CD4-positive, alpha-beta T cell (primary cell): ENCODE results near the gene SVBP. TPM values are rescaled to one million over a fixed set of nuclear protein-coding genes. Genes with fewer than 3 reads are reported as not detected.

Experiments used
- ATAC-seq: fragments of 200-7000 bp; cut with Tn5 transposase; one replicate; pipeline ENCODE4 v1.10.0; 2022; ENCODE audit warnings: mild to moderate bottlenecking; ENCODE audit not compliant: poor library complexity
- CTCF ChIA-PET: fragments of 350-600 bp; sonication (Branson Sonifier 250); formaldehyde crosslinking; loops from one replicate; lab custom pipeline; 2021; ENCODE audit warnings: antibody characterized with exemption, inconsistent platforms; lab: Charles Lee
- POLR2A ChIA-PET: fragments of 350-600 bp; sonication (Branson Sonifier 250); formaldehyde crosslinking; loops from one replicate; lab custom pipeline; 2021; ENCODE audit warnings: antibody characterized with exemption, inconsistent platforms; lab: Charles Lee
- DNase-seq, 14 experiments: peaks; one replicate each; pipeline ENCODE4 v3.0.0-alpha.2; 2013 to 2020; ENCODE audit warnings: mixed read lengths in 2 of 14
- H3K27ac ChIP-seq, 2 donors: one replicate each; pipeline versions ENCODE4 v1.5.1 to v1.7.0; 2013; ENCODE audit warnings: low read length in 2 of 2, low read depth in 1 of 2, mild to moderate bottlenecking in 1 of 2
- H3K27me3 ChIP-seq, 2 experiments: 1 replicate in 1 of 2; 2 replicates in 1 of 2; pipeline versions ENCODE4 v1.6.1 to v1.7.0; 2013; ENCODE audit warnings: low read length in 2 of 2, control low read depth in 1 of 2, mild to moderate bottlenecking in 1 of 2, moderate library complexity in 1 of 2; ENCODE audit not compliant: insufficient read depth in 2 of 2, control insufficient read depth in 1 of 2
- H3K36me3 ChIP-seq: one replicate; pipeline ENCODE4 v1.6.1; 2013; ENCODE audit warnings: low read length, control low read depth; ENCODE audit not compliant: insufficient read depth
- H3K4me1 ChIP-seq: one replicate; pipeline ENCODE4 v1.6.1; 2013; ENCODE audit warnings: low read length, control low read depth; ENCODE audit not compliant: insufficient read depth
- H3K4me3 ChIP-seq: one replicate; pipeline ENCODE4 v1.5.1; 2013; ENCODE audit warnings: mild to moderate bottlenecking, low read length, moderate library complexity
- H3K9me3 ChIP-seq, 2 experiments: 1 replicate in 1 of 2; 2 replicates in 1 of 2; pipeline versions ENCODE4 v1.6.1 to v1.7.0; 2013; ENCODE audit warnings: low read length in 2 of 2, mild to moderate bottlenecking in 2 of 2, control low read depth in 1 of 2, moderate library complexity in 1 of 2; ENCODE audit not compliant: control insufficient read depth in 1 of 2, insufficient read depth in 1 of 2
- H3K27ac Mint-ChIP-seq: one replicate; pipeline ENCODE4 v1.8.0; 2020; ENCODE audit warnings: mixed read lengths
- H3K27me3 Mint-ChIP-seq: one replicate; pipeline ENCODE4 v1.8.0; 2021; ENCODE audit warnings: mixed read lengths
- H3K36me3 Mint-ChIP-seq: one replicate; pipeline ENCODE4 v1.8.0; 2021; ENCODE audit warnings: low read depth, mixed read lengths
- H3K4me1 Mint-ChIP-seq: one replicate; pipeline ENCODE4 v1.8.0; 2021; ENCODE audit warnings: low read depth, mixed read lengths
- H3K4me3 Mint-ChIP-seq: one replicate; pipeline ENCODE4 v1.8.0; 2020; ENCODE audit warnings: mild to moderate bottlenecking, mixed read lengths
- H3K9me3 Mint-ChIP-seq: one replicate; pipeline ENCODE4 v1.8.0; 2020; ENCODE audit warnings: mixed read lengths
- intact Hi-C, 2 experiments: fragments of 100-400 bp; cut with DNase I in 1 of 2; cut with micrococcal nuclease in 1 of 2; formaldehyde crosslinking; loops; one replicate each; pipeline versions ENCODE4 v1.15.1 to v1.9.0; 2023 to 2025; cut with DNase I, micrococcal nuclease
- polyA plus RNA-seq, 2 donors: library from polyadenylated mRNA; unstranded; fragments of 120-200 nt; gene quantifications; one replicate each; pipeline ENCODE4 v1.2.1, GENCODE V29; 2013
- total RNA-seq, 174 experiments: library from RNA in 2 of 174; stranded (reverse) in 2 of 174; gene quantifications; one replicate each; pipeline ENCODE4 v1.2.3 and lab custom pipeline; 2021 to 2026
- TF ChIP-seq, protein P1 (sequence below): fragments of 200-600 bp; IDR thresholded peaks from one replicate; pipeline ENCODE4 v1.8.0; 2022; ENCODE audit warnings: antibody characterized with exemption, mild to moderate bottlenecking

SVBP gene, protein sequence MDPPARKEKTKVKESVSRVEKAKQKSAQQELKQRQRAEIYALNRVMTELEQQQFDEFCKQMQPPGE
- total RNA-seq (10 to 100 TPM; 19.2 to 21.3 TPM), total RNA-seq (lab: John Stamatoyannopoulos, UW) (3.0 to 19.7 (median 8.1) reads per million in 172 experiments)
- polyA plus RNA-seq (2013, experiment 1 of 2) = 29.3 TPM
- 29.0 TPM for polyA plus RNA-seq (2013, experiment 2 of 2)

DNA sequence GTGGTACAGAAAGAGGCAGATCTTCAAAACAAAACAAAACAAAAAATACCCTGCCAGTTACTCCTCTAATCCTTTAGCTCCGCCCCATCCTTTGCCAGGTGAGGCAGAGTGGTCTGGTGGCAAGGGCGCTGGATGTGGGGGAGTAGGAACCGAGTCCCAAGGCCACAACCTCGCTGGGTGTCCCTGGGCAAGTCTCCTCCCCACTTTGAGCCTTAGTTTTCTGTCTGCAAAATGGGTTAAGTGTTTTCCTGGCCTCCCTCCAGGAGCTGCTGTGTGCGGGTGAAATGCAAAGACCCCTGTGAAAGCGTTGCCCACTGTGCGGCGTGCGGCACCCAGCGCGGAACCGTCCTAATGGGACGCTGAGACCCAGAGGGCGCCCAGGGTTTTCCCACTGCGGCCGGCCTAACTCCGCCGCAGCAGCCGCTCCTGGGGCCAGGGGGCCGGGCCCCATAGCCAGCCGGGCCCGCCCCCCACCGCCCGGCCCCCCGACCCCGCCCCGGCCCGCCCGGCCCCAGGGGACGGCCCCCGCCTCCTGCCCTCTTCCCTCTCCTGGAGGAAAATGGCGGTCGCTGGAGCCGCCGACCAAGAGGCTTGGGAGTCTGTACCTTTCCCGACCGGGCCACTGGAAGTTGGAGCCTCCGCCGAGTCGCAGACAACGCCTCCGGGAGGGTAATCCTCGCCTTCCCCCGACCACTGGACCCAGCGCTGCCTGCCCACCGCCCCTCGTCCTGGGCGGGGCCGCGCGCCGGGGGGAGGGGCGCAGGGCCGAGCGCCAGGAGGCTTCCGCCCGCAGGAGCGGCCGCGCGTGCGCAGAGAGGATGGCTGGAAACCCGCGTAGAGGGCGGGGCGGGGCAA is at the start of gene SVBP, which contains the start of gene ERMAP:
Gene SVBP, minus strand, starts transcription at position 813 of the 855 bp plus-strand sequence. CDS start 853 bp downstream, outside the sequence.
Gene ERMAP, plus strand, starts transcription at position 538 of the 855 bp plus-strand sequence. CDS start 13,327 bp downstream, outside the sequence.
- no peaks in the 10 kb centered on the region for H3K27me3 Mint-ChIP-seq

DNA sequence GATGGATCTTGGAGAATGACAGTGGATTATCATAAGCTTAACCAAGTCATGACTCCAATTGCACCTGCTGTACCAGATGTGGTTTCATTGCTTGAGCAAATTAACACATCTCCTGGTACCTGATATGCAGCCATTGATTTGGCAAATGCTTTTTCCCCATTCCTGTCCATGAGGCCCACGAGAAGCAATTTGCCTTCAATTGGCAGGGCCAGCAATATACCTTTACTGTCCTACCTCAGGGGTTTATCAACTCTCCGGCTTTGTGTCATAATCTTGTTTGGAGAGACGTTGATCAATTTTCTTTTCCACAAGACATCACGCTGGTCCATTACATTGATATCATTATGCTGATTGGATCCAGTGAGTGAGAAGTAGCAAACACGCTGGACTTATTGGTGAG is 49.4 kb upstream of the SVBP start:
- H3K4me1 ChIP-seq = no peaks in the 10 kb centered on the region
- ChIA-PET POLR2A (no interaction called here), CTCF (no interaction called here)
- Mint-ChIP-seq H3K4me3 (no peak overlapping the region), H3K36me3 (no peaks in the 10 kb centered on the region), H3K27ac (no peak overlapping the region), H3K4me1 (no peaks in the 10 kb centered on the region), H3K27me3 (peaks cover 17% of the 10 kb centered on the region), H3K9me3 (no peaks in the 10 kb centered on the region)
- no peaks in the 10 kb centered on the region for H3K36me3 ChIP-seq
- DNase-seq (no peak), ATAC-seq (no peak)
- peaks cover 0 to 3% of the 10 kb centered on the region in 2 experiments for H3K27me3 ChIP-seq
- H3K27ac ChIP-seq = no peak overlapping the region
- intact Hi-C loops = no loop called here
- peaks cover 0 to 5% of the 10 kb centered on the region in 2 experiments for H3K9me3 ChIP-seq
- H3K4me3 ChIP-seq = no peak overlapping the region
- TF ChIP-seq, protein P1, sequence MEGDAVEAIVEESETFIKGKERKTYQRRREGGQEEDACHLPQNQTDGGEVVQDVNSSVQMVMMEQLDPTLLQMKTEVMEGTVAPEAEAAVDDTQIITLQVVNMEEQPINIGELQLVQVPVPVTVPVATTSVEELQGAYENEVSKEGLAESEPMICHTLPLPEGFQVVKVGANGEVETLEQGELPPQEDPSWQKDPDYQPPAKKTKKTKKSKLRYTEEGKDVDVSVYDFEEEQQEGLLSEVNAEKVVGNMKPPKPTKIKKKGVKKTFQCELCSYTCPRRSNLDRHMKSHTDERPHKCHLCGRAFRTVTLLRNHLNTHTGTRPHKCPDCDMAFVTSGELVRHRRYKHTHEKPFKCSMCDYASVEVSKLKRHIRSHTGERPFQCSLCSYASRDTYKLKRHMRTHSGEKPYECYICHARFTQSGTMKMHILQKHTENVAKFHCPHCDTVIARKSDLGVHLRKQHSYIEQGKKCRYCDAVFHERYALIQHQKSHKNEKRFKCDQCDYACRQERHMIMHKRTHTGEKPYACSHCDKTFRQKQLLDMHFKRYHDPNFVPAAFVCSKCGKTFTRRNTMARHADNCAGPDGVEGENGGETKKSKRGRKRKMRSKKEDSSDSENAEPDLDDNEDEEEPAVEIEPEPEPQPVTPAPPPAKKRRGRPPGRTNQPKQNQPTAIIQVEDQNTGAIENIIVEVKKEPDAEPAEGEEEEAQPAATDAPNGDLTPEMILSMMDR = no peak

More for the DNA sequence above, at the start of gene SVBP, which contains the start of gene ERMAP:
- ATAC-seq (peak; percentile 88), DNase-seq (peak; percentile 86 to 98 (median 94))
- H3K27ac ChIP-seq = peak within 1 kb of the TSS; percentile 77 to 79
- no peaks in the 10 kb centered on the region for H3K9me3 Mint-ChIP-seq
- peaks cover 27% of the 10 kb centered on the region for H3K4me1 Mint-ChIP-seq
- TF ChIP-seq, protein P1 = no peak
- H3K9me3 ChIP-seq = no peaks in the 10 kb centered on the region
- intact Hi-C loops = loop anchor here (1.0 to 10.0 kb wide), 8 partner anchors 29 to 1128 kb away; partner anchors contain the start of genes C1orf50 (in 2 of the 2), P3H1 (in 2 of the 2), ZNF691 (in 2 of the 2) and CFAP57 (in 1 of the 2)
- peak within 1 kb of the TSS; percentile 78 for H3K4me3 ChIP-seq
- no peaks in the 10 kb centered on the region for H3K27me3 ChIP-seq
- peaks cover 10% of the 10 kb centered on the region for H3K4me1 ChIP-seq
- CTCF ChIA-PET = interaction anchor here (0.6 to 3.4 kb wide), 6 partner anchors 30 to 257 kb away, joined by 3 to 20 read pairs (median 3); partner anchors contain the start of gene ZNF691
- peaks cover 22% of the 10 kb centered on the region for H3K36me3 Mint-ChIP-seq
- POLR2A ChIA-PET = interaction anchor here (0.9 to 3.3 kb wide), 11 partner anchors 10 to 483 kb away, joined by 3 to 53 read pairs (median 4); partner anchors contain the start of genes C1orf50, P3H1, PPIH and YBX1
- peak within 1 kb of the TSS; percentile 89 for H3K27ac Mint-ChIP-seq
- no peaks in the 10 kb centered on the region for H3K36me3 ChIP-seq
- H3K4me3 Mint-ChIP-seq = peak within 1 kb of the TSS; percentile 96

GRCh38 chr1:42861014-42861399 is 43.8 kb upstream of the SVBP start:
- no peak overlapping the region for H3K27ac ChIP-seq
- no peaks in the 10 kb centered on the region for H3K36me3 Mint-ChIP-seq
- DNase-seq (no peak), ATAC-seq (no peak)
- TF ChIP-seq, protein P1 = no peak
- peaks cover 6% of the 10 kb centered on the region for H3K9me3 Mint-ChIP-seq
- no peak overlapping the region for H3K27ac Mint-ChIP-seq
- H3K4me3 ChIP-seq = no peak overlapping the region
- H3K4me3 Mint-ChIP-seq = no peak overlapping the region
- no peaks in the 10 kb centered on the region for H3K36me3 ChIP-seq
- intact Hi-C loops = no loop called here
- ChIA-PET POLR2A (no interaction called here), CTCF (no interaction called here)
- H3K27me3 Mint-ChIP-seq = peaks cover 35% of the 10 kb centered on the region
- H3K27me3 ChIP-seq = peaks cover 9% of the 10 kb centered on the region in 2 experiments
- no peaks in the 10 kb centered on the region for H3K4me1 ChIP-seq
- H3K9me3 ChIP-seq = peaks cover 9% of the 10 kb centered on the region in 2 experiments
- H3K4me1 Mint-ChIP-seq = no peaks in the 10 kb centered on the region
